T-helper 17 cell (primary cell): ENCODE data around the gene GRPEL1. TPM values are rescaled to one million over a fixed set of nuclear protein-coding genes. Genes with fewer than 3 reads are reported as not detected.

Experiments used
- ATAC-seq: fragments of 150-1000 bp; cut with Tn5 transposase; 2 replicates; pipeline ENCODE4 v1.10.0; 2021; ENCODE audit warnings: mild to moderate bottlenecking, moderate library complexity
- DNase-seq, 3 donors: peaks; one replicate each; pipeline versions ENCODE4 v3.0.0 to v3.0.0-alpha.2; 2020 to 2021
- H3K9me3 ChIP-seq: one replicate; pipeline ENCODE4 v1.7.0; 2013; ENCODE audit warnings: low read length, mild to moderate bottlenecking; ENCODE audit not compliant: control insufficient read depth, poor library complexity, severe bottlenecking
- H3K27ac Mint-ChIP-seq: one replicate; pipeline ENCODE4 v1.8.0; 2022; ENCODE audit warnings: mild to moderate bottlenecking, moderate library complexity, mixed read lengths
- H3K27me3 Mint-ChIP-seq: one replicate; pipeline ENCODE4 v1.8.0; 2022; ENCODE audit warnings: mixed read lengths
- H3K36me3 Mint-ChIP-seq: one replicate; pipeline ENCODE4 v1.8.0; 2022; ENCODE audit warnings: low read depth, mixed read lengths
- H3K4me1 Mint-ChIP-seq: one replicate; pipeline ENCODE4 v1.8.0; 2022; ENCODE audit warnings: mild to moderate bottlenecking, mixed read lengths
- H3K4me3 Mint-ChIP-seq: one replicate; pipeline ENCODE4 v1.8.0; 2022; ENCODE audit warnings: mild to moderate bottlenecking, moderate library complexity, mixed read lengths
- total RNA-seq, 4 donors: library from RNA in 2 of 4; stranded (reverse) in 2 of 4; gene quantifications; one replicate each; pipeline ENCODE4 v1.2.3 and lab custom pipeline; 2022 to 2026

The GRPEL1 gene
- total RNA-seq, 2 donors from 2014 or later, result 45.8 to 47.1 TPM

DNA sequence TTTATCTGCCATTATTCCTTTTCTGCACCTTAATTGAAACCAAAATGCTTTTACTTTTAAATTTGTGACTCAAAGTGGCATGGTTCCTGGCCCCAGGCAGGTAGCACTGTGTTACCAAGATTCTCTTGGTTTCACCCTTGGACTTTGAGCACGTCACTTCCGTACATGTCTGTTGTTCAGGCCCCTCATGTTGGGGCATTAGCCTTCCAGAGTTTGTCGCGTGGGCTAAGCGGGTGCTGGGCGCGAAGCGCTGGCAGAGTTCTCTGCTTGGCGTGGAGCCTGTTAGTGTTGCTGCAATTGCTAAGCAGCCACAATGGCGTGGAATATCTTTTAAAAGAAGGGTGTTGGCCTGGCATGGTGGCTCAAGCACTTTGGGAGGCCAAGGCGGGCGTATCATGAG lies 38.7 kb downstream of the GRPEL1 start:
- peak overlapping the region; percentile 61 for H3K27ac Mint-ChIP-seq
- H3K36me3 Mint-ChIP-seq, result peaks cover 12% of the 10 kb centered on the region
- no peaks in the 10 kb centered on the region for H3K27me3 Mint-ChIP-seq
- peaks cover 8% of the 10 kb centered on the region for H3K4me1 Mint-ChIP-seq
- DNase-seq (no peak), ATAC-seq (no peak)
- no peak overlapping the region for H3K4me3 Mint-ChIP-seq
- no peaks in the 10 kb centered on the region for H3K9me3 ChIP-seq

DNA sequence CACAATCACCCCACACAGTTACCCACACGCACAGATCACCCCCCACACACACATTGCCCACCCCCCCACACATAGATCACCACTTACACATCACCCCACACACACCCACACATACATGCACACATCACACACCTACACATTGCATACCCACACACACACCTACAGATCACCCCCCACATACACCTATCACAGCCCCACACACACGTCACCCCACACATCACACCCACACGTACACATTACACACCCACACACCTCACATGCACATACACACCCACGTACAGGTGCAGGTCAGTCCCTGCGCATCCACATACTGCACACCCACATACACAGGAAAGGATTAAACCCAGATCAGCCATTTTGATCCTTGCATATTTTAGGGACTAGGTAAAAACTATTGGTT lies 40.0 kb downstream of the GRPEL1 start:
- ATAC-seq, result no peak
- Mint-ChIP-seq H3K27me3 (no peaks in the 10 kb centered on the region), H3K27ac (no peak overlapping the region), H3K4me3 (no peak overlapping the region), H3K36me3 (peaks cover 12% of the 10 kb centered on the region), H3K4me1 (peaks cover 8% of the 10 kb centered on the region)
- H3K9me3 ChIP-seq, result no peaks in the 10 kb centered on the region
- no peak for DNase-seq

DNA sequence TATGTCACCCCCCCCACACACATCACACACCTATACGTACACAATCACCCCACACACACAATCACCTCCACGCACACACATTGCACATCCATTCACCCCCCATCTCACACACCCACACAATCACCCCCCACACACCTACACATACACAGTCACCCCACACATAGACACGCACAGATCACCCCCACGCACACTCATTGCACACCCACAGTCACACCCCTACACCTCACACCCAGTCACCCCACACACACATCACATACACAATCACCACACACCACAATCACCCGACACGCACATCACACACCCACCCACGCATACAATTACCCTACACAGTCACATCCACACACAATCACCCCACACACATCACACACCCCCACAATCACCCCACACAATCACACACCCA lies 40.6 kb downstream of the GRPEL1 start:
- no peak overlapping the region for H3K4me3 Mint-ChIP-seq

DNA sequence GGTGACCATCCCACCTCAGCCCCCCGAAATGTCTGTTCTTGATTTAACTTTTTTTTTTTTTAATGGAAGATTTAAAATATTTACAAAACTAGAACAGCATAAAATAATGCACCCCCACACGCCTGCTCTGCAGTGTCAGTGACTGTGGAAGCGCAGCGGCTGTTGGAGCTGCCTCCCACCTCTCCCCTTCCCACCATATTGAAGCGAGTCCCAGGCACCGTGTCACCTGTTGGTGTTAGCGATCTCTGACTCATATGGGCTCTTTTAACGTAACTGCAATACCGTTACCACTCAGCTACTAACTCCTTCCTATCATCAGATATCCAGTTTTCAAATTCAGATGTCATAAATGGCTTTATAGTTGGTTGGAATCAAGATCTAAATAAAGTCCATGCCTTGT lies 41.8 kb downstream of the GRPEL1 start:
- H3K27ac Mint-ChIP-seq, result no peak overlapping the region
- ATAC-seq (no peak), DNase-seq (no peak)
- H3K27me3 Mint-ChIP-seq, result no peaks in the 10 kb centered on the region
- H3K9me3 ChIP-seq, result no peaks in the 10 kb centered on the region
- H3K36me3 Mint-ChIP-seq, result peaks cover 12% of the 10 kb centered on the region
- H3K4me3 Mint-ChIP-seq, result no peak overlapping the region
- peaks cover 10% of the 10 kb centered on the region for H3K4me1 Mint-ChIP-seq

More for the DNA sequence above, 40.6 kb downstream of the GRPEL1 start:
- H3K4me1 Mint-ChIP-seq, result peaks cover 8% of the 10 kb centered on the region
- H3K36me3 Mint-ChIP-seq, result peaks cover 12% of the 10 kb centered on the region
- no peaks in the 10 kb centered on the region for H3K27me3 Mint-ChIP-seq
- H3K9me3 ChIP-seq, result no peaks in the 10 kb centered on the region
- DNase-seq (no peak), ATAC-seq (no peak)
- no peak overlapping the region for H3K27ac Mint-ChIP-seq

DNA sequence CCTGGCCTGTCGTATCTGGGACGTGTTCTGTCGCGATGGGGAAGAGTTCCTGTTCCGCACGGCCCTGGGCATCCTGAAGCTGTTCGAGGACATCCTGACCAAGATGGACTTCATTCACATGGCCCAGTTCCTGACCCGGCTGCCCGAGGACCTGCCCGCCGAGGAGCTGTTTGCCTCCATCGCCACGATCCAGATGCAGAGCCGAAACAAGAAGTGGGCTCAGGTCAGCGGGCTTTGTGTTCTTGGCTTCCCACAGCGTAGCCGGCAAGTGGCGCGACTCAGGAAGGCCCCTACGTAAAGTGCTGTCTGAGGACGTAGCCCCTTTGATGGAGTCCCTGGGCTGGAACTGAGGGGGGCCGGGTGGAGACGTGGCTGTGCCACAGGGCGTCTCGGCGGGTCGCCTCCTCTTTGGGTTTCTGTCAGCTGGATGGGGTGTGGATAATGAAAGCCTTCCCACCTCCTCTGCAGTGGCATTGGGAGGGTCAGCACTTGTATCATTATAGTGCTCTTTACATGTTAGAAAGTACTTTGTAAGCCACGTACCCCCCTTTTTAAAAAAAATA lies 42.7 kb downstream of the GRPEL1 start:
- no peak overlapping the region for H3K4me3 Mint-ChIP-seq
- H3K36me3 Mint-ChIP-seq, result peaks cover 8% of the 10 kb centered on the region
- H3K4me1 Mint-ChIP-seq, result peaks cover 12% of the 10 kb centered on the region
- H3K27ac Mint-ChIP-seq, result no peak overlapping the region
- ATAC-seq (no peak), DNase-seq (no peak)
- H3K9me3 ChIP-seq, result no peaks in the 10 kb centered on the region
- H3K27me3 Mint-ChIP-seq, result no peaks in the 10 kb centered on the region

DNA sequence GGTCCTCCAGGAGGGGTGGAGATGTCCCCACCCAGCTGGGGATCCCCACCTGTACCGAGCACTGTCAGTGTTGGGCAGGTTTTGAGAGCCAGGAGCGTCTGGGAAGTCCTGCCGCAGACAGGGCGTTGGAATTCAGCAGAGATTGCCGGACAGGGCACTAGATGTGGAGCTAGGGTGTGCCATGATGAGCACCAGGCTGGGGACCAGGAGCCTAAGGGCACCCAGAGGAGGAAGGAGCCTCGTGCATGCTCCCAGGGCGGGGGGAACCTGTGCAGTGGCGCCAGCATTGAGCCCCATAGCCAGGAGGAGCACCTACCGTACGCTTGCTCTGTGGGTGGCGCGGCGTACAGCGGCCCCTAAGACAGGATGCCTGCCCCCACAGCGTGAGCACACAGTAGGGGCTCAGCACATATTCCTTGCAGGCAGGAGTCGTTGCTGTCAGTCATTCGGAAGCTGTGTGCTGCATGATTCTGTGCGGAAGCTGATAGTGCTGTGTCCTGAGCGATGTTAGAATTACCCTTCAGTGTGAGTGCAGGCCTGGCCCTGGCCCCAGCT lies 43.5 kb downstream of the GRPEL1 start:
- ATAC-seq, result no peak
- no peaks in the 10 kb centered on the region for H3K9me3 ChIP-seq
- no peak for DNase-seq
- no peak overlapping the region for H3K27ac Mint-ChIP-seq
- H3K4me1 Mint-ChIP-seq, result peaks cover 12% of the 10 kb centered on the region
- H3K27me3 Mint-ChIP-seq, result no peaks in the 10 kb centered on the region
- H3K4me3 Mint-ChIP-seq, result no peak overlapping the region
- peaks cover 8% of the 10 kb centered on the region for H3K36me3 Mint-ChIP-seq

DNA sequence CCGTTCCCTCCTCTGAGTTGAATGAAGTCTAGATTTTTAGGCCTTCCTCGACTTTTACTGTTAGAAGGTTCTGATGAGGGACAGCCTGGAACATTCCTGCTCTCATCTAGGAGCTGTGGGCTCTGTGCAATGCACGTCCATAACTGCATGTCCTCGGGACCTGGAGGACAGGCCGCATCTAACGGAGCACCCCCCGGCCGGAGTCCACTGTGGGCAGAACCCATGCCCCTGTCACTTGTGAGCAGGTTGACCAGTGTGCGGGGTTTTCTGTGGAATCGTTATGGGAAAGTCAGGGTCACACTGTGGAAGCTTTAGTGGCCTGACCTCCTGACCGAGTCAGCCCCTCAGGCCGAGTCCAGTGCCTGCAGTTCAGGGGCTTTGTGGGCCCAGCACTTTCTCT lies 44.0 kb downstream of the GRPEL1 start:
- no peaks in the 10 kb centered on the region for H3K9me3 ChIP-seq
- Mint-ChIP-seq H3K36me3 (peaks cover 8% of the 10 kb centered on the region), H3K4me3 (no peak overlapping the region), H3K4me1 (peaks cover 12% of the 10 kb centered on the region), H3K27ac (no peak overlapping the region), H3K27me3 (no peaks in the 10 kb centered on the region)
- DNase-seq (no peak), ATAC-seq (no peak)

DNA sequence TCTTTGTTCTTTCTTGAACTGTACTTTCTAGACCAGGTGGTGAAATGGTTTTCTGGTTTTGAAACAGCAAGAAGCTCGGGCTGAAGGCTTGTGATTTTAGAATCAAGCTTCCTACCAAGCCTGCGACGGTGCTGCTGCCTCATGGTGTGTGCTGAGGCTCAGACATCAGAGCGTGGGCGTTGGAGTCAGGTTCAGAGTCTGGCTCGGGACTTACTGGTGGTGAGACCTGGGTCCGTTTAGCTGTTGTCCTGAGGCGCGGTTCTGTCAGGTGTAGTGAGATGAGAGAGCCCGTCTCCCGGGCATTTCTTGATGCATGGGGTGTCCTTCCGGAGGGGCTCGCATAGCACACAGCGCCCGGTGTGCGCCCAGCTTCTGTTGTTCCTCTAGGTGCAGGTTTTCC lies 44.4 kb downstream of the GRPEL1 start:
- Mint-ChIP-seq H3K4me3 (no peak overlapping the region), H3K36me3 (peaks cover 8% of the 10 kb centered on the region), H3K27me3 (no peaks in the 10 kb centered on the region), H3K27ac (no peak overlapping the region), H3K4me1 (peaks cover 12% of the 10 kb centered on the region)
- no peak for DNase-seq
- ATAC-seq, result no peak
- no peaks in the 10 kb centered on the region for H3K9me3 ChIP-seq

DNA sequence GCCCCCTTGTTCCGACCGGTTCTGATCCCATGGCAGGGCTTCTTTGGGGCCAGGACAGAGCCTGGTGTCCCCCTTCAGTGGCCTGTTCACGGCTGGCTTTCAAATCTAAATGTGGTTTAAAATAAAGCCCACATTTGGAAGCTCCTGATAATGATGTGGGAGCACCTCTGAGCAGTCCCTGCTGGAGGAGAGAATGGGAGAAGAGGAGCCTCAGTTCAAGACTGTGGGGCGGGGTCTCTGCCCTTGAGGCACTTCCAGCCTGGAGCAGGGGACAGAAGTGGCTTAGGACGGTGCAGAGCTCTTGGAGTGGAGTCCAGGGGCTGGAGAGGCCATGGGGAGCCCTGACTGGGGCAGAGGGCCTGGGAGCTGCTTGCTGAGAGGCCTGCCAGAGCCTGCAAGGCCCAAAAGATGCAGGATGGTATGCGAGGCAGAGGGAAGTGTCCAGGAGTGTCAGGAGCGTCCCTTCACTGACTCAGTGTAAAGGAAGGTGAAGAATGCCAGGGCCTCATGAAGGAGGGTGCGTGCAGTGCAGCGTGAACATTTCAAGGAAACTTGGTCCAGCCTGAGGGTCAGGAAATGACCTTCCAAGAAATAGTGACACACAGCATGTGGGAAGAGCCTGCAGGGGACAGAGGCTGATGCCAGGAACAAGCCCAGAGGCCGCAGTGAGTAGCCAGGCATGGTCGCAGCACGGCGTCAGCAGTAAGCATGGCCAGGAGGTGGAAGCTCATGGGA lies 45.8 kb downstream of the GRPEL1 start:
- H3K4me3 Mint-ChIP-seq, result no peak overlapping the region
- no peak for DNase-seq

DNA sequence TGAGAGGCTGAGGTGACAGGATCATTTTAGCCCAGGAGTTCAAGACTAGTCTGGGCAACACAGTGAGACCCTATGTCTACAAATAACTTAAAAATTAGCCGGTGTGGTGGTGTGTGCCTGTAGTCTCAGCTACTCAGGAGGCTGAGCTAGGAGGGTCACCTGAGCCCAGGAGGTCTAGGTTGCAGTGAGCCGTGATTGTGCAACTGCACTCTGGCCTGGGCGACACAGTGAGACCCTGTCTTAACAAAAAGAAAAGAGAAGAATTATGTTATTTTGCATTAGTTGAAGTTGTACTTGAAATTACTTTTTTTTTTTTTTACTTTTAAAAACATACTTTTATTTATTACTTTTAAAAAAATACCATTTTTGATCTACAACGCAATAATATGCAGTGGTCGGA lies 46.5 kb downstream of the GRPEL1 start:
- Mint-ChIP-seq H3K36me3 (no peaks in the 10 kb centered on the region), H3K27me3 (no peaks in the 10 kb centered on the region), H3K4me1 (peaks cover 4% of the 10 kb centered on the region), H3K27ac (no peak overlapping the region), H3K4me3 (no peak overlapping the region)
- ATAC-seq (no peak), DNase-seq (no peak)
- H3K9me3 ChIP-seq, result no peaks in the 10 kb centered on the region

More for the DNA sequence above, 45.8 kb downstream of the GRPEL1 start:
- H3K27me3 Mint-ChIP-seq, result no peaks in the 10 kb centered on the region
- H3K36me3 Mint-ChIP-seq, result no peaks in the 10 kb centered on the region
- no peaks in the 10 kb centered on the region for H3K9me3 ChIP-seq
- ATAC-seq, result no peak
- H3K4me1 Mint-ChIP-seq, result peaks cover 4% of the 10 kb centered on the region
- H3K27ac Mint-ChIP-seq, result peak overlapping the region; percentile 60

DNA sequence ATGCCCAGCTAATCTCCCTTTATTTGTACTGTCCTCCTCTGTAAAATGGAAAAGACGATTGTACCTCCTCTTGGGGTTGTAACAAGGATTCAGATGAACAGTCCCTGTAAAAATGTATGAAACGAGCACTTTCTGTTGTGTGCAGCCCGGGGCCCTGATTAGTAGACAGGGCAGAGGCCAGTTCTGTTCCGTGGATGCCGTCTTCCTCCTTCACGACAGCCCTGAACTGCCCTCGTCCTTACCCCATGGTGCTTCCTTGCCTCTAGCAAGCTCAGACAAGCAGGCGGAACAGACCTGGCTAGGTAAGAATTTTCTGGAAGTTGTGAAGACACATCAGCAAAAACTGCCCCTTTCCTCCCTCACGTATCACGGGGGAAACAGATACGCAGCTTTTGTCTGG lies 47.0 kb downstream of the GRPEL1 start:
- H3K4me3 Mint-ChIP-seq, result no peak overlapping the region
- ATAC-seq, result no peak
- DNase-seq, result no peak
- no peaks in the 10 kb centered on the region for H3K36me3 Mint-ChIP-seq
- no peaks in the 10 kb centered on the region for H3K27me3 Mint-ChIP-seq
- H3K9me3 ChIP-seq, result no peaks in the 10 kb centered on the region
- H3K4me1 Mint-ChIP-seq, result peaks cover 4% of the 10 kb centered on the region
- H3K27ac Mint-ChIP-seq, result no peak overlapping the region

DNA sequence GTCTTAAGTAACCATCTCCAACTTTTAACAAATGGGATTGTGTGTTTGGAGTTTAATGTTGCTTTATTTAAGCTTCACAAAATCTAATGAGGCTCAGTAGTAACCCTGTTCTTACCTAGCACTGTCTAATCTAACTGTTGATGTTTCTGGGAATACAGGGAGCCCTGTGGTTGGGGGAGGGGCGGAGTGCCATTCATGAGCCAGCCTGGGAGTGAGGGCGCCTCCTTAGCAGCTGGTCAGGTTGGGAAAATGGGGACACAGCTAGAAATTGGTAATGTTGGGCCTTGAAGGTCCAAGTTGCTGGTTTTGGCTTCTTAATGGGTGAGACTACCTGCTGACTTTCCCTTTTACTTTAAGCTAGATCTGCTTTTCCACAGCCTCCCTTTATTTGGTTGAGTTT lies 47.6 kb downstream of the GRPEL1 start:
- no peak for ATAC-seq
- no peaks in the 10 kb centered on the region for H3K9me3 ChIP-seq
- peaks cover 4% of the 10 kb centered on the region for H3K4me1 Mint-ChIP-seq
- no peak overlapping the region for H3K4me3 Mint-ChIP-seq
- no peaks in the 10 kb centered on the region for H3K36me3 Mint-ChIP-seq
- no peak for DNase-seq
- no peak overlapping the region for H3K27ac Mint-ChIP-seq
- H3K27me3 Mint-ChIP-seq, result no peaks in the 10 kb centered on the region

DNA sequence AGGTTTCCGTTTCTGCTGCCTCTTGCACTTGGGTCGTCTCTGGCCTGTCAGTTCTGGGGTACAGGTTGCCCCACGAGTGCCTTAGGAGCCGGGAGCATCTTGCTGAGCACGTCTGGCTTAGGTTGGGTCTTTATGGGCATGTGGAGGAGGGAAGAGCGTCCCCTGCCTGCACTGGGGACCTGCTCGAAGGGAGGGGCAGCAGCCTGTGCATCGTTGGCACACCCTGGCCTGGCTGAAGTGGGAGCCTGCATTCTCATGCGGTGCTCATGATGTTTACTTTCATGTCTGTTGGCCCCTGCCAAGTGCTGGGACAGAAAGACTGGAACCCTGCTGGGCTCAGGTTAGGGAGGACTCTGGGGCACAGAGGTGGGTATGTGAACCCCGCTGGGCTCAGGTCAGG lies 48.5 kb downstream of the GRPEL1 start:
- no peak overlapping the region for H3K27ac Mint-ChIP-seq
- H3K9me3 ChIP-seq, result no peaks in the 10 kb centered on the region
- no peaks in the 10 kb centered on the region for H3K27me3 Mint-ChIP-seq
- ATAC-seq (no peak), DNase-seq (no peak)
- peaks cover 11% of the 10 kb centered on the region for H3K4me1 Mint-ChIP-seq
- no peak overlapping the region for H3K4me3 Mint-ChIP-seq
- H3K36me3 Mint-ChIP-seq, result peaks cover 5% of the 10 kb centered on the region

DNA sequence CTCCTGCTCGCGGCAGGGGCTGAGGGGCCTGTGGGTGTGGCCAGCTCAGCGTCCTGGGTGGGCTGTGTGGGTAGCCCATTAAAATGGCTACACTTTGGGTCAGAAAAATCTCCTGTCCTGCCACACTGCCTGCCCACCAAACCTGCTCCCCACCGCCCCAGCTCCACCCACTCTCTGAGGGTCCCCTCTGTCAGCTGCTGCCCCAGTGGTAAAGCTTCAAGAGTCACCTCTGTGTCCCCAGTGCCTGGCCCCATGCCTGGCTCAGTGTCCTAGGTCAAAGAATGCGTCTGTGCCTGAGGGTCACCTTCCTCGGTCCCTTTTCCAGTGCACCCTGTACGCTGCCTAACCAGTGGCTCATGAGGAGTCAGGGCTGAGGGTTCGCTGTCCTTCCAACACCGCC lies 49.6 kb downstream of the GRPEL1 start:
- H3K36me3 Mint-ChIP-seq, result peaks cover 5% of the 10 kb centered on the region
- no peaks in the 10 kb centered on the region for H3K27me3 Mint-ChIP-seq
- ATAC-seq (no peak), DNase-seq (no peak)
- H3K4me1 Mint-ChIP-seq, result peaks cover 11% of the 10 kb centered on the region
- peak overlapping the region; percentile 16 for H3K27ac Mint-ChIP-seq
- no peak overlapping the region for H3K4me3 Mint-ChIP-seq
- no peaks in the 10 kb centered on the region for H3K9me3 ChIP-seq
